Bronchial epithelial cell (primary cell): Measurements from ENCODE around the gene GRM1. TPM values are rescaled to one million over a fixed set of nuclear protein-coding genes. Genes with fewer than 3 reads are reported as not detected.

Source experiments
- DNase-seq: peaks from one replicate; pipeline ENCODE4 v3.0.0-alpha.2; 2010; ENCODE audit warnings: low read depth
- FAIRE-seq: peaks from 2 replicates; lab custom pipeline; 2011; peaks lifted over from hg19 to GRCh38; lab: Jason Lieb, UNC
- H3K27me3 ChIP-seq: 2 replicates; pipeline ENCODE4 v1.5.1; 2011; ENCODE audit warnings: low read length; ENCODE audit not compliant: control insufficient read depth, insufficient read depth
- H3K36me3 ChIP-seq: 2 replicates; pipeline ENCODE4 v1.5.1; 2011; ENCODE audit warnings: low read length; ENCODE audit not compliant: control insufficient read depth, insufficient read depth
- H3K4me3 ChIP-seq: 2 replicates; pipeline ENCODE4 v1.5.1; 2011; ENCODE audit warnings: mild to moderate bottlenecking, low read depth, low read length, control low read depth
- total RNA-seq: library from RNA; depleted of rRNA; stranded (reverse); fragments of >200 nt; gene quantifications from 2 replicates; pipeline ENCODE4 v1.2.1, GENCODE V29; 2014
- TF ChIP-seq, protein P1 (sequence below): IDR thresholded peaks from 2 replicates; pipeline ENCODE4 v1.5.1; 2011; ENCODE audit warnings: mild to moderate bottlenecking, moderate library complexity, low read length, control low read depth, inconsistent platforms; ENCODE audit not compliant: insufficient read depth, severe bottlenecking

The GRM1 gene
- total RNA-seq, 1 donor from 2014 or later: not detected

DNA sequence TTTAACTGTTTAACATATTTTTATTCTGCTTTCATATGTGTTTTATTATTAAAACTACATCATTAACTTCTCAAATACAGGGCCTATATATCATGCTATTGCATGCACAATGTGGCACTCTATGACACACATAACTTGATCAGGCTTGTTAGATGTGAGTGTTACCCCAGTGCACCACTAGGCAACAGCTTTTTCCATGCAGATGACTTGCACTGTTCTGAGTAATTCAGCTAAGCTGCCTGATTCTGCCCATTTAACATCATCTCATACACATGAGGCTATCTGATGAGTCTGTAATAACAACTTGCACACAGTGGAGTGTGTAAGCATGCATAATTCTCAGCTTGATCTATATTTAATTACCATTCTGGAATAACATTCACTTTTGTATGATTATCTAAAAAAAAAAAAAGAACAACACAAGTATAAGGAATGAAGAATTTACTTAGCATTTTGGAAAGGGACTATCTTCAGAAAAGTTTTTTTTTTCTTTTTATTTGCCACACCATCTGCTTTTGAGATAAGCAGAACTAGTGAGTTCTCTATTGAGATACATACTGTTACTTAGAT is 83.1 kb downstream of the GRM1 start:
- TF ChIP-seq, protein P1, sequence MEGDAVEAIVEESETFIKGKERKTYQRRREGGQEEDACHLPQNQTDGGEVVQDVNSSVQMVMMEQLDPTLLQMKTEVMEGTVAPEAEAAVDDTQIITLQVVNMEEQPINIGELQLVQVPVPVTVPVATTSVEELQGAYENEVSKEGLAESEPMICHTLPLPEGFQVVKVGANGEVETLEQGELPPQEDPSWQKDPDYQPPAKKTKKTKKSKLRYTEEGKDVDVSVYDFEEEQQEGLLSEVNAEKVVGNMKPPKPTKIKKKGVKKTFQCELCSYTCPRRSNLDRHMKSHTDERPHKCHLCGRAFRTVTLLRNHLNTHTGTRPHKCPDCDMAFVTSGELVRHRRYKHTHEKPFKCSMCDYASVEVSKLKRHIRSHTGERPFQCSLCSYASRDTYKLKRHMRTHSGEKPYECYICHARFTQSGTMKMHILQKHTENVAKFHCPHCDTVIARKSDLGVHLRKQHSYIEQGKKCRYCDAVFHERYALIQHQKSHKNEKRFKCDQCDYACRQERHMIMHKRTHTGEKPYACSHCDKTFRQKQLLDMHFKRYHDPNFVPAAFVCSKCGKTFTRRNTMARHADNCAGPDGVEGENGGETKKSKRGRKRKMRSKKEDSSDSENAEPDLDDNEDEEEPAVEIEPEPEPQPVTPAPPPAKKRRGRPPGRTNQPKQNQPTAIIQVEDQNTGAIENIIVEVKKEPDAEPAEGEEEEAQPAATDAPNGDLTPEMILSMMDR: peak; percentile 18
- Histone ChIP-seq H3K4me3 (no peak overlapping the region), H3K36me3 (no peaks in the 10 kb centered on the region), H3K27me3 (no peaks in the 10 kb centered on the region)
- DNase-seq (peak; percentile 91), FAIRE-seq (no peak)

- no peak overlapping the region for H3K4me3 ChIP-seq
- FAIRE-seq (no peak), DNase-seq (no peak)
- no peaks in the 10 kb centered on the region for H3K27me3 ChIP-seq
- TF ChIP-seq, protein P1: no peak
- H3K36me3 ChIP-seq: no peaks in the 10 kb centered on the region
These were observed 84.3 kb downstream of the GRM1 start for GRCh38 chr6:146113084-146113623.

- no peaks in the 10 kb centered on the region for H3K27me3 ChIP-seq
- FAIRE-seq (no peak), DNase-seq (no peak)
- no peak overlapping the region for H3K4me3 ChIP-seq
- TF ChIP-seq, protein P1: no peak
- no peaks in the 10 kb centered on the region for H3K36me3 ChIP-seq
These were observed 94.8 kb downstream of the GRM1 start for GRCh38 chr6:146123616-146124015.

GRCh38 chr6:146127447-146128215 is 98.8 kb downstream of the GRM1 start:
- FAIRE-seq (no peak), DNase-seq (no peak)
- no peaks in the 10 kb centered on the region for H3K36me3 ChIP-seq
- TF ChIP-seq, protein P1: no peak
- no peak overlapping the region for H3K4me3 ChIP-seq
- H3K27me3 ChIP-seq: no peaks in the 10 kb centered on the region

GRCh38 chr6:146133866-146134265 is 105.0 kb downstream of the GRM1 start:
- H3K36me3 ChIP-seq: no peaks in the 10 kb centered on the region
- no peaks in the 10 kb centered on the region for H3K27me3 ChIP-seq
- H3K4me3 ChIP-seq: no peak overlapping the region
- TF ChIP-seq, protein P1: no peak
- FAIRE-seq (no peak), DNase-seq (no peak)
